ENCODE results near the gene LRCH2. TPM values are rescaled to one million over a fixed set of nuclear protein-coding genes. Genes with fewer than 3 reads are reported as not detected.

LRCH2 gene
- total RNA-seq, 1 experiment from 2014 or later: 6.6 TPM

DNA sequence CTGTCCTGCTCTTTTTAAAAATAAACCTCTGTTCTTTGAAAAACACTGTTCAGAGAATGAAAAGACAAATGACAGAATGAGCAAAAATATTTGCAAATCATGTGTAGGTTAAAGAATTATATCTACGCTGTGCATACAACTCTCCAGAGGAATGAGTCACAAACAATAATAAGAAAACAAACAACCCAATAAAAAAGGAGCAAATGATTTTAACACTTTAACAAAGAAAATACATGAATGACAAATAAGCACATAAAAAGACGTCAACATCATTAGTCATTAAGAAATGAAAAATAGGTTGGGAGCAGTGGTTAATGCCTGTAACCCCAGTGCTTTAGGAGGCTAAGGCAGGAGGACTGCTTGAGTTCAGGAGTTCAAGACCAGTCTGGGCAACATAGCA, 21.1 kb upstream of the LRCH2 start:
- Histone ChIP-seq H2BK20ac (ENCODE audit: low read depth, low read length, poor library complexity, severe bottlenecking) (no peak overlapping the region), H3K18ac (ENCODE audit: insufficient read length, low read depth, low read length) (no peak overlapping the region), H2BK12ac (ENCODE audit: insufficient read length, low read depth, low read length) (no peak overlapping the region), H4K91ac (ENCODE audit: insufficient read length, low read depth, low read length) (no peak overlapping the region), H3K4ac (ENCODE audit: low read depth, low read length) (no peak overlapping the region), H3K4me1 (ENCODE audit: insufficient read depth, low read length) (no peaks in the 10 kb centered on the region), H2BK15ac (ENCODE audit: low read depth, low read length) (no peak overlapping the region), H3K14ac (ENCODE audit: insufficient read depth, low read length) (no peak overlapping the region), H2BK120ac (ENCODE audit: low read depth, low read length, poor library complexity, severe bottlenecking) (no peak overlapping the region), H4K5ac (ENCODE audit: insufficient read length, low read depth, low read length) (no peak overlapping the region), H4K8ac (replicated peaks; ENCODE audit: insufficient read length, low read depth, low read length) (no peak overlapping the region), H2AFZ (ENCODE audit: low read length) (no peak overlapping the region), H3K79me2 (ENCODE audit: insufficient read depth, low read length) (no peaks in the 10 kb centered on the region), H2AK5ac (ENCODE audit: insufficient read length, low read length) (no peak overlapping the region), H3K9ac (ENCODE audit: extremely low read depth, insufficient read length, low read length) (no peak overlapping the region), H2BK5ac (ENCODE audit: insufficient read length, low read length) (no peak overlapping the region), H3K23ac (ENCODE audit: insufficient read length, low read depth, low read length) (no peak overlapping the region), H3K56ac (ENCODE audit: insufficient read length, low read depth, low read length) (no peak overlapping the region), H3K27ac (ENCODE audit: insufficient read length, low read depth, low read length) (no peak overlapping the region), H3K4me2 (ENCODE audit: insufficient read depth, insufficient read length, low read length) (no peak overlapping the region), H3K23me2 (ENCODE audit: insufficient read length, low read depth, low read length, poor library complexity, severe bottlenecking) (no peaks in the 10 kb centered on the region), H3K9me3 (ENCODE audit: control insufficient read depth, low read depth, low read length) (no peaks in the 10 kb centered on the region), H3T11ph (ENCODE audit: low read length) (no peak overlapping the region), H3K79me1 (ENCODE audit: insufficient read depth, low read depth, low read length, poor library complexity, severe bottlenecking) (no peaks in the 10 kb centered on the region), H3K27me3 (ENCODE audit: insufficient read depth, low read length) (no peaks in the 10 kb centered on the region), H4K20me1 (ENCODE audit: control insufficient read depth, insufficient read depth, insufficient read length) (no peaks in the 10 kb centered on the region)
- H3K4me3 Mint-ChIP-seq: no peak overlapping the region
- no peak overlapping the region for H3K27ac Mint-ChIP-seq
- H3K9me3 Mint-ChIP-seq: no peaks in the 10 kb centered on the region
- peaks cover 0 to 4% of the 10 kb centered on the region in 2 experiments; a peak in 1 of 4 replicates for H3K4me1 Mint-ChIP-seq
- H3K27me3 Mint-ChIP-seq (ENCODE audit: low read depth): peaks cover 9% of the 10 kb centered on the region; the same call in 1 of the 2 replicates
- TF ChIP-seq, protein P1, sequence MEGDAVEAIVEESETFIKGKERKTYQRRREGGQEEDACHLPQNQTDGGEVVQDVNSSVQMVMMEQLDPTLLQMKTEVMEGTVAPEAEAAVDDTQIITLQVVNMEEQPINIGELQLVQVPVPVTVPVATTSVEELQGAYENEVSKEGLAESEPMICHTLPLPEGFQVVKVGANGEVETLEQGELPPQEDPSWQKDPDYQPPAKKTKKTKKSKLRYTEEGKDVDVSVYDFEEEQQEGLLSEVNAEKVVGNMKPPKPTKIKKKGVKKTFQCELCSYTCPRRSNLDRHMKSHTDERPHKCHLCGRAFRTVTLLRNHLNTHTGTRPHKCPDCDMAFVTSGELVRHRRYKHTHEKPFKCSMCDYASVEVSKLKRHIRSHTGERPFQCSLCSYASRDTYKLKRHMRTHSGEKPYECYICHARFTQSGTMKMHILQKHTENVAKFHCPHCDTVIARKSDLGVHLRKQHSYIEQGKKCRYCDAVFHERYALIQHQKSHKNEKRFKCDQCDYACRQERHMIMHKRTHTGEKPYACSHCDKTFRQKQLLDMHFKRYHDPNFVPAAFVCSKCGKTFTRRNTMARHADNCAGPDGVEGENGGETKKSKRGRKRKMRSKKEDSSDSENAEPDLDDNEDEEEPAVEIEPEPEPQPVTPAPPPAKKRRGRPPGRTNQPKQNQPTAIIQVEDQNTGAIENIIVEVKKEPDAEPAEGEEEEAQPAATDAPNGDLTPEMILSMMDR (conservative IDR thresholded peaks at IDR 0.05): no peak
- no peaks in the 10 kb centered on the region for H3K36me3 Mint-ChIP-seq (ENCODE audit: insufficient read depth in 1 of 3, low read depth in 3 of 3)
- no peak for DNase-seq
- no CpG with 5 or more reads among the region's 2 CpGs for WGBS (ENCODE audit: extremely low coverage, insufficient read length, low lambda C conversion rate)

All from H9 (cell line).